Measurements from ENCODE around the gene PRR22.

Gene PRR22

GRCh38 chr19:5811117-5811516, 26.6 kb upstream of the PRR22 start:
- no peak for DNase-seq

DNA sequence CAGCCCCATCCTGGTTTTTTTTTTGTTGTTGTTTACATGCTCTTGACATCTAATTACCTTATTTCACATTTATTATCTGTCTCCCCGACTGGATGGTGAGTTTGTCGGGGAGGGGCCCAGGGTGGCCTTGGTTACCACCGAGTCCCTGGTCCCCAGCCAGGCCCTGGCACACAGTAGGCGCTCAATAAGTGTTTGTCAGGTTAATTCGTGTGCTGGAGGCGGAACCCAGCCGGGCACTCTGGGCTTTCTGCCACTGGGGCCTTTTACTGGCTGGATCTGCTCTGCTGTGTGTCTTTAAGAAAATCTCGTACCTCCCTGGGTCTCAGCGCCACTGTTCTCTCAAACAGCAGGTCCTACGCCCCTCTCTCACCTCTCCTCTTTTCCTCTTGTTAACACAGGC, 24.9 kb upstream of the PRR22 start:
- no peak for DNase-seq

- no peak for DNase-seq
Measured at GRCh38 chr19:5809053-5809452, 24.5 kb upstream of the PRR22 start.

DNA sequence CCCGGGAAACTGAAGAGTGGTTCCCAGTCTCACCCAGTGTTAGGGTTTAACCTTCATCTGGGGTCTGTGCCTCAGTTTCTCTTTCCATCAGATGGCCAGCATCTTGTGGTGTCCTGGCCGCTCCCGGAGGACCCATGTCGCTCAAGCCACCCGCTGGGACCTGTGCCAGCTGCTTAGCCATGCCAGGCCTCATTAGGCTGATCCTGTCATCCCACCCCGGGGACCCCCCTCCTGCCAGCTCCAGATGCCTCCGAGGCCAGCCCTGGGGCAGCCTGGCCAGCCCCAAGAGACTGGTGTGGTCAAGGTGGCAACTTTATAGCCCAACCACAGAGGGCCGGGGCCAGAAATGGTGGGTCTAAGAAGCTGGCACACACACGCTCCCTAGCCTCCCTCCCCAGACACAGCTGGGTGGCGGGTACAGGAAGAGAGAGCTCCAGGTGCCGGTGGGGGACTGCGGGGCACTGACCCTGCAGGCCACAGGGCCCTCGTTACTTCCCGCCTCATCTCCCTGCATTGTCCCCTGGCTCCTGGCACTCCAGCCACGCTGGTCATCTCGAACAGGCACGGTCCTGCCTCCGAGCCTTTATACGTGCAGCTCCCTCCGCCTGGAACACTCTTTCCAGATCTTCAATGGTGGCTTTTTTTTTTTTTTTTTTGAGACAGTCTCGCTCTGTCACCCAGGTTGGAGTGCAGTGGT, 23.7 kb upstream of the PRR22 start:
- no peak for DNase-seq

- DNase-seq = no peak
Measured at GRCh38 chr19:5806905-5807304, 22.4 kb upstream of the PRR22 start.

- no peak for DNase-seq
Measured at GRCh38 chr19:5806133-5806489, 21.6 kb upstream of the PRR22 start.

- peak; percentile 62 for DNase-seq
Measured at GRCh38 chr19:5805462-5806132, 21.1 kb upstream of the PRR22 start.

GRCh38 chr19:5804516-5805461, 20.2 kb upstream of the PRR22 start, which contains the start of gene NRTN:
TSS of gene NRTN (plus strand) at chr19:5805067. CDS start at chr19:5824166, 19,099 bp downstream.
- peak; percentile 30 for DNase-seq

DNA sequence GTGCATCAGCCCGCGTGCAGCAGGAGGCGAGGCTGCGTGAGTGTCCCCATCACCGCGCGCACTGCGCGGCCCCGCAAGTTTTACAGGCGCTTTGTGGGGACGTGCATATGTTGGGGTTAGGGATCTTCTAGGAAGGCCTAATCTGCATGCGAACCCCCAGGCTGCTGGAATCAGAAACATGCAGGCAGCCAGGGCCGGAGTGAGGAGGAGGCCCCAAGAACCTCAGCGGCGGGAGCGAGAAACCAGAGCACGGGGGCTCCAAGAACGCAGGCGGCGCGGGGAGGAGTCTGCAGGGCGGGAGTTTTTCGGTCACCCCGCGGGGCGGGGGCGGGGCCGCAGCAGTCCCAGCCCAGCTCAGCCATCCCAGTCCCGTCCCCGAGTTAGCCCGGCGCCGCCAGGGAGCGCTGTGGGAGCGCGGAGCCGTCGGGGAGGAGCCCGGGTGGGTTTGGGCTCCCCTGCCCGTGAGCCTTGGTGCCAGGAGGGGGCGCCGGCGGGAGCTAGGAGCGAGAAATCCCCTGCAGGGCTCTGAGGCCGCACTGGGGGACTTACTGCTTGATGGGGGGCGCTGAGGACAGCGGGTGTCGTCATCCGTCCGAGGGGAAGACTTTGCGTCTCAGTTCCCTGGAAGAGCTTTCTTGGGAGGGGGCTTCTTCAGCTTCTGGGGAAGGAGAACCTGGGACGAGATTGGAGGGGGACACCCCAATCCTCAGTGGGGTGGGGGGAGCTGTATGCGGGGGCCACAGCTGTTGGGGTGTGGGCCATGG, 19.4 kb upstream of the PRR22 start:
- DNase-seq = peak; percentile 84

DNA sequence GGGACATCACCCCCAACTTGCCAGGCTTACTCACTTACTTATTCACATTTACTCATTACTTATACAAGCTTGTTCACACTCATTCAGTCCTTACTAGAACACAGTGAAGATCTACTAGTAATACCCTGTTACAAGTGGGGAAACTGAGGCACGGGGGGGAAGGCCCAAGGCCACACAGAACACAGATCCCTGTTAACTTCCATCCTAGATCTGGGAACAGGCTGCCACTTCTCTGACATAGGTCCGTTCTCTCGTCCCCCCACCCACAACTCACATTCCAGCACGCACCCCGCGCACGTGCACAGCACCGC, 18.9 kb upstream of the PRR22 start:
- DNase-seq = no peak

GRCh38 chr19:5801796-5802619, 17.5 kb upstream of the PRR22 start:
- DNase-seq = no peak

- no peak for DNase-seq
Measured at GRCh38 chr19:5800361-5801270, 16.1 kb upstream of the PRR22 start.

DNA sequence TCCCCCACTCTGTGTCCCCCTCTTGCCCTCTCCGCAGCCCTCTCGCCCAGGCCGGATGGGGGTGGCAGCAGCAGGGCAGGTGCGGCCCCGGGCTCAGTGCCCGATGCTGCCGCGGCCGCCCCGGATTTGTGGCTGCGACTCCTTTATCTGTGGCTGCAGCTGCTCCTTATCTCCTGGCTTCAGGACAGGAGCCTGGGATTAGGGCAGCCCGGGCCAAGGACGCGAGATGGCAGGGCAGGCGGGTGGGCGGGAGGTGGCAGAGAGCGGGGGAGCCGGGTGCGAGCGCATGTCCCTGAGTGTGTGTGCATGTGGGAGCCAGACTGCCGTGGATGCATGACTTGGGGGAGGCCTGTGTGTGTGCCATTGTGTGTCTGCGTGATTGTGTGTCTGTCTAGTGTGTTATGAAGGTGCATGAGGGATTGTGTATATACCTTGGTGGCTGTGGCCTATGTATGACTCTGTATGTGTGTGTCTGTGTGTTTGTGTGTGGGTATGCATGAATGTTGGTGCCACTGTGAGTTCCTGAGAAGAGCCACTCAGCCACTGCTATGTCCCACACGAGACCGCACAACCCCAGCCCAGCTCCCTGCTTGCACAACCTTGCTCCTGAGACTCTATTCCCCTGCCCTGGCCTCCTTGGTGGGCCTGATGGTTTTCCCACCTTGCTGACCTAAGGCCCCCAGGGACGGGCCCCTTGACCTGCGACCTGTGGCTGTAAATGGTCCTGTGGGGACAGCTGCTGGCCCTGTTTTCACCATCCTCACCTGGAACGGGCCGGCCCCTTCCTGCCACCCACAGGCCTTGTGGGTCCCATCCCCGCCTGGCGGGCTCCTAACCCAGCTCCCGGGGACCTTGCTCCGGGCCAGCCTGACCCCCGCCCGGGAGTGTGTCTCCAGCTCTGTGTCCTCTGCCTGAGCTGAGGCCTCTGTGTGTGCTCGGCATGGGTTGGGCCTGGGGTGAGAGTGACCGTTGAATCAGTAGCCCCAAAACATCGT, 15.0 kb upstream of the PRR22 start:
- peak; percentile 51 for DNase-seq

DNA sequence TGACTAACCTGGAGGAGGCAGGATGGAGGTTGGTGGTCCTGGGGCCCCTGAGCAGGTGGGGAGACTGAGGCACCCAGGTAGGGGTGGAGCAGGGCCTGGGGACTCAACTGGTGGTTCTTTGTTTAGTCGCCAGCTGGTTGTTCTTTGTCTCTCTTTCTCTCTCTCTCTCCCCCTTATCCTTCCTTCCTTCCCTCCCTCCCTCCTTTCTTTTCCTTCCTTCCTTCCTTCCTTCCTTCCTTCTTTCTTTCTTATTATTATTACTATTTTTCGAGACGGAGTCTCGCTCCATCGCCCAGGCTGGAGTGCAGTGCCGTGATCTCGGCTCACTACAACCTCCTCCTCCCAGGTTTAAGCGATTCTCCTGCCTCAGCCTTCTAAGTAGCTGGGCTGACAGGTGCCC, 13.7 kb upstream of the PRR22 start:
- no peak for DNase-seq

DNA sequence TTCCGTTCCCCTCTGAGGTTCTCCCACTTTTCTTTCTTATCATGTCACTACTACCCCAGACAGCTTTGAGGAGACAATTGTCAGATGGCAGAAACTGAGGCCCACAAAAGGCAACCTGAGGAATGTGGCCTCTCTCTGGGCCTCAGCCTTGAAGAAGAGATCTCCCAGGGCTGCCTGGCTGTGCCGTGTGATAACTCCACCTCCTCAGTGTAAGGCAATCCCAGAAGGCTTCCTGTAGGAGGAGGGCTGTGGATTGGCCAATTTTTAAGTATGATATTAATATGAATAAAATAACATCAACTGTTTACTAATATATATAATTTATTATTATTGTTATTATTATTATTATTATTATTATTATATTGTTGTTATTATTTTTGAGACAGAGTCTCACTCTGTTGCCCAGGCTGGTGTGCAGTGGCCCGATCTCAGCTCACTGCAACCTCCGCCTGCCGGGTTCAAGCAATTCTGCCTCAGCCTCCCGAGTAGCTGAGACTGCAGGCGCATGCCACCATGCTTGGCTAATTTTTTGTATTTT, 10.9 kb upstream of the PRR22 start:
- DNase-seq = no peak

- no peak for DNase-seq
Measured at GRCh38 chr19:5793188-5793587, 8.6 kb upstream of the PRR22 start.

- DNase-seq = no peak
Measured at GRCh38 chr19:5792224-5792623, 7.7 kb upstream of the PRR22 start.

GRCh38 chr19:5790559-5791520, 6.3 kb upstream of the PRR22 start, which contains the start of gene DUS3L:
TSS of gene DUS3L (minus strand) at chr19:5791163. CDS start at chr19:5791141, 22 bp downstream.
- peak; percentile 97 for DNase-seq

Measured in NCI-H1105 treated with DMSO at 0.1 percent for 48 hours (cell line).